CMK (cell line): ENCODE measurements around the gene CUX1.
"Not testable (repeated sequence)": the region's sequence is repeated elsewhere in the genome, so short reads cannot be mapped to it uniquely, and the experiment has no call there.

Experiments used
- DNase-seq: peaks from one replicate; pipeline ENCODE4 v3.0.0-alpha.2; 2010; ENCODE audit warnings: low read depth

The CUX1 gene

GRCh38 chr7:101854084-101854865 lies 36.8 kb downstream of the CUX1 start:
- DNase-seq = no peak

GRCh38 chr7:101856473-101857357 lies 39.3 kb downstream of the CUX1 start:
- peak; percentile 97 for DNase-seq

- no peak for DNase-seq
Observed at GRCh38 chr7:101857358-101857811, 40.0 kb downstream of the CUX1 start.

GRCh38 chr7:101858437-101859385 lies 41.3 kb downstream of the CUX1 start:
- DNase-seq = no peak

GRCh38 chr7:101859411-101860106 lies 42.1 kb downstream of the CUX1 start:
- no peak for DNase-seq

GRCh38 chr7:101860316-101861217 lies 43.1 kb downstream of the CUX1 start:
- no peak for DNase-seq

GRCh38 chr7:101861218-101861775 lies 43.9 kb downstream of the CUX1 start:
- DNase-seq = no peak

- DNase-seq = no peak
Observed at GRCh38 chr7:101862280-101863220, 45.1 kb downstream of the CUX1 start.

GRCh38 chr7:101863598-101863997 lies 46.2 kb downstream of the CUX1 start:
- DNase-seq = no peak

GRCh38 chr7:101864039-101864438 lies 46.6 kb downstream of the CUX1 start:
- no peak for DNase-seq

GRCh38 chr7:101865031-101865430 lies 47.6 kb downstream of the CUX1 start:
- DNase-seq = no peak

- DNase-seq = no peak
Observed at GRCh38 chr7:101865455-101865854, 48.0 kb downstream of the CUX1 start.

GRCh38 chr7:101866328-101866727 lies 48.9 kb downstream of the CUX1 start:
- no peak for DNase-seq

- DNase-seq = no peak
Observed at GRCh38 chr7:101867265-101867664, 49.8 kb downstream of the CUX1 start.

- not testable (repeated sequence) for DNase-seq
Observed at GRCh38 chr7:101867681-101868080, 50.3 kb downstream of the CUX1 start.

- no peak for DNase-seq
Observed at GRCh38 chr7:101868191-101868950, 50.9 kb downstream of the CUX1 start.

- DNase-seq = no peak
Observed at GRCh38 chr7:101869026-101869900, 51.8 kb downstream of the CUX1 start.
